Measurements from ENCODE around the gene SNTA1.

DNA sequence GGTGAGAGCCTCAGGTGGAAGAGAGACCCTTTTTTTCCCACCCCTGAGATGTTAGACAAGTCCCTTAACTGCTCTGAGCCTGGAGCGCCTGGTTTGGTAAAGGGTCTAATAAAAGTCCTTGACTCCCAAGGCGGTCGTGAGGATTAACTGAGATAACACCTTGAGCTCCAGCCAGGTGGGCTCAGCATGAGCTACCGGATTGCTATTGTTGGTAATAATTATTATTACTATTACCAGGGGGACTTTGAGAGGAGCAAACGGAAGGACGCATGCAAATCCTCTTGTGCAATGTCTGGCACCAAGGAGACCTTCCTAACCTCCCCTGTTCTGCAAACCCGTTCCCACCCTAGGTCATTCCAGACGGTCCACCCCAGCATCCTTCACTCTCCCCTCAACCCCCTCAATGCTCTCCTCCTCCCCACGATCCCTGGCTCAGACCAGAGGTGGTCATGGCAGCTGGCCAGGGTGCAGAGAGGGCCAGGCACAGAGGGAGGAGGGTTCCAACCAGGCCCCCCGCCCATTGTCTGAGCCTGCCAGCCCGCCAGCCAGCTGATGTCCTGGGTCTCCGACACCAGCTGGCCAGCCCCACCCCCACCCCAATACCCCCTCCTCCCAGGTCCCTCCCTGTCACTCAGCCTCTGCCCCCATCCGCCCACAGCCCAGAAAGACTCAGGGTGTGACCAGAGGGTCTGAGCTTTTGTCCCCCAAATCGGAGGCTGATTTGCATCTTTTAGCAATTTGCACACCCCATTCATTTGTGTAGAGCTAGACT lies 32.0 kb upstream of the SNTA1 start:
- no peak for TF ChIP-seq EP300 (IDR thresholded peaks at IDR 0.05)
- TF ChIP-seq, protein P1, sequence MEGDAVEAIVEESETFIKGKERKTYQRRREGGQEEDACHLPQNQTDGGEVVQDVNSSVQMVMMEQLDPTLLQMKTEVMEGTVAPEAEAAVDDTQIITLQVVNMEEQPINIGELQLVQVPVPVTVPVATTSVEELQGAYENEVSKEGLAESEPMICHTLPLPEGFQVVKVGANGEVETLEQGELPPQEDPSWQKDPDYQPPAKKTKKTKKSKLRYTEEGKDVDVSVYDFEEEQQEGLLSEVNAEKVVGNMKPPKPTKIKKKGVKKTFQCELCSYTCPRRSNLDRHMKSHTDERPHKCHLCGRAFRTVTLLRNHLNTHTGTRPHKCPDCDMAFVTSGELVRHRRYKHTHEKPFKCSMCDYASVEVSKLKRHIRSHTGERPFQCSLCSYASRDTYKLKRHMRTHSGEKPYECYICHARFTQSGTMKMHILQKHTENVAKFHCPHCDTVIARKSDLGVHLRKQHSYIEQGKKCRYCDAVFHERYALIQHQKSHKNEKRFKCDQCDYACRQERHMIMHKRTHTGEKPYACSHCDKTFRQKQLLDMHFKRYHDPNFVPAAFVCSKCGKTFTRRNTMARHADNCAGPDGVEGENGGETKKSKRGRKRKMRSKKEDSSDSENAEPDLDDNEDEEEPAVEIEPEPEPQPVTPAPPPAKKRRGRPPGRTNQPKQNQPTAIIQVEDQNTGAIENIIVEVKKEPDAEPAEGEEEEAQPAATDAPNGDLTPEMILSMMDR (IDR thresholded peaks at IDR 0.05): no peak
